Activated CD8-positive, alpha-beta memory T cell treated with anti-CD3 and anti-CD28 coated beads, Interleukin-2, amount 10 ng/mL, durations not matched to agents 7 days and 5 days (primary cell): ENCODE measurements around the gene GSG1L. TPM values are rescaled to one million over a fixed set of nuclear protein-coding genes. Genes with fewer than 3 reads are reported as not detected.
"Not testable (repeated sequence)": the region's sequence is repeated elsewhere in the genome, so short reads cannot be mapped to it uniquely, and the experiment has no call there.

Experiments used
- ATAC-seq: fragments of 150-1000 bp; cut with Tn5 transposase; one replicate; pipeline ENCODE4 v1.10.0; 2021; ENCODE audit warnings: moderate library complexity
- CTCF ChIA-PET: fragments of 350-600 bp; sonication (Branson Sonifier 250); formaldehyde crosslinking; loops from one replicate; lab custom pipeline; 2021; ENCODE audit warnings: antibody characterized with exemption; lab: Charles Lee
- DNase-seq: peaks from one replicate; pipeline ENCODE4 v3.0.0-alpha.2; 2020
- H3K27ac Mint-ChIP-seq: one replicate; pipeline ENCODE4 v1.8.0; 2021; ENCODE audit warnings: mild to moderate bottlenecking, mixed read lengths
- H3K27me3 Mint-ChIP-seq: one replicate; pipeline ENCODE4 v1.8.0; 2021; ENCODE audit warnings: mixed read lengths
- H3K36me3 Mint-ChIP-seq: one replicate; pipeline ENCODE4 v1.8.0; 2021; ENCODE audit warnings: mild to moderate bottlenecking, mixed read lengths
- H3K4me1 Mint-ChIP-seq: one replicate; pipeline ENCODE4 v1.8.0; 2021; ENCODE audit warnings: mixed read lengths
- H3K4me3 Mint-ChIP-seq: one replicate; pipeline ENCODE4 v1.8.0; 2021; ENCODE audit warnings: mild to moderate bottlenecking, moderate library complexity, mixed read lengths
- H3K9me3 Mint-ChIP-seq: one replicate; pipeline ENCODE4 v1.8.0; 2022; ENCODE audit warnings: low read depth, mixed read lengths
- total RNA-seq, 2 experiments: library from RNA; stranded (reverse); gene quantifications; one replicate each; pipeline ENCODE4 v1.2.3, GENCODE V29; 2021

GSG1L gene
- total RNA-seq, 2 experiments from 2014 or later, result not detected

- Mint-ChIP-seq H3K27me3 (peaks cover 18% of the 10 kb centered on the region), H3K4me1 (no peaks in the 10 kb centered on the region), H3K9me3 (peaks cover 15% of the 10 kb centered on the region), H3K27ac (no peak overlapping the region), H3K36me3 (peaks cover 3% of the 10 kb centered on the region), H3K4me3 (no peak overlapping the region)
- DNase-seq (no peak), ATAC-seq (no peak)
- CTCF ChIA-PET, result no interaction called here
These were observed 110.7 kb downstream of the GSG1L start for GRCh38 chr16:27952811-27953210.

- no peak for DNase-seq
- CTCF ChIA-PET, result no interaction called here
- Mint-ChIP-seq H3K36me3 (peaks cover 3% of the 10 kb centered on the region), H3K4me1 (no peaks in the 10 kb centered on the region), H3K4me3 (no peak overlapping the region), H3K27ac (no peak overlapping the region), H3K9me3 (peaks cover 10% of the 10 kb centered on the region), H3K27me3 (peaks cover 18% of the 10 kb centered on the region)
- no peak for ATAC-seq
These were observed 111.9 kb downstream of the GSG1L start for GRCh38 chr16:27951489-27952120.

- DNase-seq (no peak), ATAC-seq (no peak)
- H3K36me3 Mint-ChIP-seq, result peaks cover 3% of the 10 kb centered on the region
- CTCF ChIA-PET, result no interaction called here
- no peak overlapping the region for H3K27ac Mint-ChIP-seq
- H3K4me3 Mint-ChIP-seq, result no peak overlapping the region
- peaks cover 5% of the 10 kb centered on the region for H3K9me3 Mint-ChIP-seq
- peaks cover 18% of the 10 kb centered on the region for H3K27me3 Mint-ChIP-seq
- no peaks in the 10 kb centered on the region for H3K4me1 Mint-ChIP-seq
These were observed 113.2 kb downstream of the GSG1L start for GRCh38 chr16:27950206-27950887.

- Mint-ChIP-seq H3K9me3 (no peaks in the 10 kb centered on the region), H3K36me3 (no peaks in the 10 kb centered on the region), H3K4me3 (no peak overlapping the region), H3K4me1 (no peaks in the 10 kb centered on the region), H3K27me3 (peaks cover 16% of the 10 kb centered on the region), H3K27ac (no peak overlapping the region)
- CTCF ChIA-PET, result no interaction called here
- ATAC-seq, result no peak
- no peak for DNase-seq
These were observed 115.8 kb downstream of the GSG1L start for GRCh38 chr16:27947696-27948095.

GRCh38 chr16:27945233-27945973 lies 118.1 kb downstream of the GSG1L start:
- no peak for DNase-seq
- Mint-ChIP-seq H3K27me3 (peaks cover 15% of the 10 kb centered on the region), H3K4me1 (no peaks in the 10 kb centered on the region), H3K9me3 (no peaks in the 10 kb centered on the region), H3K36me3 (no peaks in the 10 kb centered on the region), H3K27ac (no peak overlapping the region), H3K4me3 (no peak overlapping the region)
- CTCF ChIA-PET, result no interaction called here
- no peak for ATAC-seq

- H3K4me1 Mint-ChIP-seq, result no peaks in the 10 kb centered on the region
- DNase-seq (no peak), ATAC-seq (no peak)
- H3K27ac Mint-ChIP-seq, result no peak overlapping the region
- CTCF ChIA-PET, result no interaction called here
- H3K36me3 Mint-ChIP-seq, result no peaks in the 10 kb centered on the region
- H3K27me3 Mint-ChIP-seq, result peaks cover 15% of the 10 kb centered on the region
- H3K4me3 Mint-ChIP-seq, result no peak overlapping the region
- H3K9me3 Mint-ChIP-seq, result no peaks in the 10 kb centered on the region
These were observed 119.7 kb downstream of the GSG1L start for GRCh38 chr16:27943766-27944165.

- H3K27me3 Mint-ChIP-seq, result peaks cover 15% of the 10 kb centered on the region
- H3K36me3 Mint-ChIP-seq, CTCF ChIA-PET, H3K27ac Mint-ChIP-seq, DNase-seq, ATAC-seq, H3K4me3 Mint-ChIP-seq, H3K9me3 Mint-ChIP-seq, H3K4me1 Mint-ChIP-seq: not testable (repeated sequence)
These were observed 121.4 kb downstream of the GSG1L start for GRCh38 chr16:27942071-27942470.

GRCh38 chr16:27935076-27935475 lies 128.4 kb downstream of the GSG1L start:
- no peak overlapping the region for H3K27ac Mint-ChIP-seq
- ATAC-seq (no peak), DNase-seq (no peak)
- peaks cover 2% of the 10 kb centered on the region for H3K27me3 Mint-ChIP-seq
- no peaks in the 10 kb centered on the region for H3K9me3 Mint-ChIP-seq
- H3K36me3 Mint-ChIP-seq, result no peaks in the 10 kb centered on the region
- H3K4me3 Mint-ChIP-seq, result no peak overlapping the region
- no peaks in the 10 kb centered on the region for H3K4me1 Mint-ChIP-seq
- CTCF ChIA-PET, result no interaction called here

- Mint-ChIP-seq H3K27me3 (peaks cover 2% of the 10 kb centered on the region), H3K4me3 (no peak overlapping the region), H3K4me1 (no peaks in the 10 kb centered on the region), H3K9me3 (no peaks in the 10 kb centered on the region), H3K36me3 (no peaks in the 10 kb centered on the region), H3K27ac (no peak overlapping the region)
- CTCF ChIA-PET, result no interaction called here
- DNase-seq (no peak), ATAC-seq (no peak)
These were observed 130.9 kb downstream of the GSG1L start for GRCh38 chr16:27932542-27933135.

GRCh38 chr16:27929818-27930217 lies 133.7 kb downstream of the GSG1L start:
- CTCF ChIA-PET, result interaction anchor here (1.5 kb wide), 1 partner anchor 13 kb away, joined by 3 read pairs; no protein-coding TSS in a partner anchor
- ATAC-seq (no peak), DNase-seq (no peak)
- no peak overlapping the region for H3K27ac Mint-ChIP-seq
- no peaks in the 10 kb centered on the region for H3K9me3 Mint-ChIP-seq
- H3K27me3 Mint-ChIP-seq, result no peaks in the 10 kb centered on the region
- H3K4me3 Mint-ChIP-seq, result no peak overlapping the region
- H3K36me3 Mint-ChIP-seq, result no peaks in the 10 kb centered on the region
- peaks cover 8% of the 10 kb centered on the region for H3K4me1 Mint-ChIP-seq

- no peaks in the 10 kb centered on the region for H3K9me3 Mint-ChIP-seq
- H3K27ac Mint-ChIP-seq, result no peak overlapping the region
- DNase-seq (no peak), ATAC-seq (no peak)
- peaks cover 8% of the 10 kb centered on the region for H3K4me1 Mint-ChIP-seq
- no peaks in the 10 kb centered on the region for H3K36me3 Mint-ChIP-seq
- CTCF ChIA-PET, result interaction anchor here (1.5 kb wide), 1 partner anchor 12 kb away, joined by 3 read pairs; no protein-coding TSS in a partner anchor
- H3K27me3 Mint-ChIP-seq, result no peaks in the 10 kb centered on the region
- no peak overlapping the region for H3K4me3 Mint-ChIP-seq
These were observed 135.0 kb downstream of the GSG1L start for GRCh38 chr16:27928542-27928941.

- ATAC-seq, result no peak
- no peaks in the 10 kb centered on the region for H3K36me3 Mint-ChIP-seq
- DNase-seq, result no peak
- H3K27me3 Mint-ChIP-seq, result peaks cover 2% of the 10 kb centered on the region
- no peak overlapping the region for H3K27ac Mint-ChIP-seq
- CTCF ChIA-PET, result no interaction called here
- no peaks in the 10 kb centered on the region for H3K9me3 Mint-ChIP-seq
- no peak overlapping the region for H3K4me3 Mint-ChIP-seq
- H3K4me1 Mint-ChIP-seq, result peaks cover 8% of the 10 kb centered on the region
These were observed 136.1 kb downstream of the GSG1L start for GRCh38 chr16:27927266-27927901.

- Mint-ChIP-seq H3K9me3 (no peaks in the 10 kb centered on the region), H3K27ac (no peak overlapping the region), H3K4me1 (peaks cover 8% of the 10 kb centered on the region), H3K4me3 (no peak overlapping the region), H3K27me3 (peaks cover 18% of the 10 kb centered on the region), H3K36me3 (no peaks in the 10 kb centered on the region)
- CTCF ChIA-PET, result no interaction called here
- ATAC-seq, result no peak
- DNase-seq, result no peak
These were observed 137.9 kb downstream of the GSG1L start for GRCh38 chr16:27925612-27926011.
